CD1c-positive myeloid dendritic cell (primary cell): ENCODE results near the gene ZNF467.

Source experiments
- DNase-seq: peaks from one replicate; pipeline ENCODE4 v3.0.0-alpha.2; 2016; ENCODE audit errors: extremely low spot score

ZNF467 gene

DNA sequence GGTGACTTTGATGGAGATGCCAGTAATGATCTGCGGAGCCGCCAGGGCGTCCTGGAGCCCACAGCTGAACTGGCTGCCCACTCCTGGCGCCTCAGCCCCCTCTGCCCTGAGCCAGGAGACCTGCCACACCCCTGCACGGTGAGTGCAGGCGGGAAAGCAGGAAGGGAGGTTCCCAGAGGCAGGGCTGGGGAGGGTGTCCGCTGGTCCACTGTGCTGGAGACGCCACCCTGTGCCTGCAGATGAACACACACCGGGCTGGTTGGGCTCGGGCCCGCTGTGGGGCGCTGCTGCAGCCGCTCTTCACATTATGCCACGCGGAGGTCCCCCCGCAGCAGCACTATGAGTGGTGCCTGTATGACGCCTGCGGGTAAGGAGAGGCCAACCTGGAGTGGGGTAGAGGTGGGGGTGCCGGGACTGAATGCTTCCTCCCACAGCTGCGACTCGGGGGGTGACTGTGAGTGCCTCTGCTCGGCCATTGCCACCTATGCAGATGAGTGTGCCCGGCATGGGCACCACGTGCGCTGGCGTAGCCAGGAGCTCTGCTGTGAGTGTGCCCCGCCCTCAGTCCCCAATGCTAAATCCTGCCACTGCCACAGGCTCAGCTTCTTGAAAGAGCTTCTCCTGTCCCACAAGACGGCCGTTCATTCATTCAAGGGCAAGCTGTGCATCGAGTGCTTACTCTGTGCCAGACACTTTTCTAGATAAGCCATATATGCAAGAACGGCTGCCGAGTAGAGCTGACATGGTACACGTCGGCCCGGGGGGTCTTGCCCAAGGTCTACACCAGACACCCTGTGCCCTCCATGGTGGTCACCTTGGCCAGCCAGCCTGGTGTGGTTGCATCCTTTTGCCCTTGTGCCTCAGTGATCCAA is 14.3 kb upstream of the ZNF467 start:
- peak; percentile 21 for DNase-seq

DNA sequence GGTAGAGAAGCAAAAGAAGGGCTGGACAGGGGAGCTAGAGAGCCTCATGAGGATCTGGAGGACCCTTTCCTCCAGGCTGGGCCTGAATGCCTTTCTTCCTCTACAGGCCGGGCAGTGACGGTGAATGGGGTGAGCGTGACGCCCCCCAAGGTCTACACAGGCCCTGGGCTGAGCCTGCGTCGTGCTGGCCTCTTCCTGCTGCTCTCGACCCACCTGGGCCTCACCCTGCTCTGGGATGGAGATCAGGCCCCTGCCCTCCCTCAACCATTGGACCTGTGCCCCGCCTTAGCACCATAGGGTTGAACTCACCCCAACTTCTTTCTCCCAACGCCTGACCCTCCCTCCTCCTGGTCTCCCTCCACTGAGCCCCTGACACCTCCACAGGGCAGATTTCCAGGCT is 12.6 kb upstream of the ZNF467 start:
- no peak for DNase-seq

DNA sequence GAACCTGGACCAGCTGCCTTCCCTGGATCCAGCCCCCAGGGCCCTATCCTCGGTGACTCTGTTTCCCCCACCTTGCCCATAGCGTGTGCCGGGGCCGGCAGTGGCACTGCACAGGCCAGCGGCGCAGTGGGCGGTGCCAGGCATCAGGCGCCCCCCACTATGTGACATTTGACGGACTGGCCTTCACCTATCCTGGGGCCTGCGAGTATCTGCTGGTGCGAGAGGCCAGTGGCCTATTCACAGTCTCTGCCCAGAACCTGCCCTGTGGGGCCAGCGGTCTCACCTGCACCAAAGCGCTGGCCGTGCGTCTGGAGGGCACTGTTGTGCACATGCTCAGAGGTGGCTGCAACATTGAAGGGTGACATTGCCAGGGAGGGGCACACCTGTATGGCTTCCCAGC is 12.0 kb upstream of the ZNF467 start:
- DNase-seq, result no peak

DNA sequence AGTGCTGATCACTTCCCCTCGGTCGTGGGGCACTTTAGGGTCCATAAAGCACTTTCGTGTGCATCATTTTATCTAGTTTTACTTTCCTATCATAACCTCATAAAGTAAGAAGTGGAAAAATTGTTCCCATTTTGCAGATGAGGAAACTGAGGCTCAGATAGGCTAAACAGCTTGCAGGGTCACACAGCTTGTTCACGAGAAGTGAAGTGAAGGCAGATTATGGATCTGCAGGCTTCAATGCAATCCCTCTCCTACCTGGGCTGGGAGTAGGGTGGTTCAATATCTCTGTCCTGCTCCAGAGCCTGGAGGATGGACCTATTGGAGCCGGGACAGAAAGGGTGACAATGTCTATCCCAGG is 10.8 kb upstream of the ZNF467 start:
- DNase-seq, result no peak

DNA sequence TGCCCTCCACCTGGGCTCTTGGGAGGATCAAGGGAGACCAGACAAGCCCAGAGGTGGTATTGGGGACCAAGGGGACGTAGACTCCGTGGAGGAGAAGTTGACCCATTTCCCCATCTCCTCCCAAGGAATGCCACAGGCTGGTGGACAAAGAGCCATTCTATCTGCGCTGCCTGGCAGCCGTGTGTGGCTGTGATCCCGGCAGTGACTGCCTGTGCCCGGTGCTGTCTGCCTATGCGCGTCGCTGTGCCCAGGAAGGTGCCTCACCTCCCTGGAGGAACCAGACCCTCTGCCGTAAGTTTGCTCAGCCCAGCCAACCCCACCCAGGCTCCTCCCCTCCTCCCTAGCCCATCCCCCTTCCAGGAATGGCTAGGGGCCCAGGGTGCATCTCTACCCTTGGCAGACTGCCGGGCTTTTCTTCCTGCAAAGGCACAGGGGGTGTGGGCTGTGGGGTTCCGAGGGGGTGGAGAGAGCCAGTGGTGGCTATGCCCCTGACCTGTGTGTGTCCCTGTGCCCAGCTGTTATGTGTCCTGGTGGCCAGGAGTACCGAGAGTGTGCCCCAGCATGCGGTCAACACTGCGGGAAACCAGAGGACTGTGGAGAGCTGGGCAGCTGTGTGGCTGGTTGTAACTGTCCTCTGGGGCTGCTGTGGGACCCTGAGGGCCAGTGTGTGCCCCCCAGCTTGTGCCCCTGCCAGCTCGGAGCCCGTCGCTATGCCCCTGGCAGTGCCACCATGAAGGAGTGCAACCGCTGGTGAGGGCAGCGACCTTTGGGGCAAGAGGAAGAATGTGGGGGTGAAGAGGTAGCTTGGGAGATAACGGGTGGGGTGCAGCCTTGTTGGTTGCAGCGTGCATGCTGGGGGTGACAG is 10.2 kb upstream of the ZNF467 start:
- DNase-seq, result no peak

DNA sequence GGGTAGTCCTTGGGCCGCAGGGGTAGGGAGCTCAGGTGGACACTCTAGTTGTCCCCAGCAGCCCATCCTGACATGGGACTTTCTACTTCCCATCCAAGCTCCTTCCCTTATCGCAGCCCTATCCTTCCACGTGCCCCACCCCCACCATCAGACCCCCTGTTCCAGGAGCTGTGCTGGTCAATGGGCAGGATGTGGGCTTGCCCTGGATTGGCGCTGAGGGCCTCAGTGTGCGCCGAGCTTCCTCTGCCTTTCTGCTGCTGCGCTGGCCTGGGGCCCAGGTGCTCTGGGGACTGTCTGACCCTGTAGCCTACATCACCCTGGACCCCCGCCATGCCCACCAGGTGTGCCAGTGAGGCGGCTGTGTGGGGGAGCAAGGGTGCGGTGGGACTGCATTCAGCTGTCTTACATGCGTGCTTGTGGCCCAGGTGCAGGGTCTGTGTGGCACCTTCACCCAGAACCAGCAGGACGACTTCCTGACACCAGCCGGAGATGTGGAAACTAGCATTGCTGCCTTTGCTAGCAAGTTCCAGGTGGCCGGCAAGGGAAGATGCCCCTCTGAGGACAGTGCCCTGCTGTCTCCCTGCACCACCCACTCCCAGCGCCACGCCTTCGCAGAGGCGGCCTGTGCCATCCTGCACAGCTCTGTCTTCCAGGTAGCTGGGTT is 9.4 kb upstream of the ZNF467 start:
- no peak for DNase-seq

DNA sequence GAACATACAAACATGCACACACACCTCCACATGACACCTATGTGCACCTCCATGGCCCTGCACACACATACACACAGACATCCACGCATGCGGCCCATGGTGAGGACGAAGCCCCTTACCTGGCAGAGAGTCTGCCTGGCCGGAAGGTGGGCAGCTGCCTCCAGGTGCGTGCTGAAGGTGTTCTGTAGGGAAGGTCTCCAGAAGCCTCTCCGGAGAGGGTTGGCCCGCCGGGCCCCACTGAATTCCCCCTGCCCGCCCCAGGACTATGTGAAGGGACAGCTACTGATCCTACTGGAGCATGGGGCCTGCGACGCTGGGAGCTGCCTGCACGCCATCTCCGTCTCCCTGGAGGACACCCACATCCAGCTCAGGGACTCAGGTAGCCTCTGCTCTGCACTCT is 8.5 kb upstream of the ZNF467 start:
- no peak for DNase-seq

DNA sequence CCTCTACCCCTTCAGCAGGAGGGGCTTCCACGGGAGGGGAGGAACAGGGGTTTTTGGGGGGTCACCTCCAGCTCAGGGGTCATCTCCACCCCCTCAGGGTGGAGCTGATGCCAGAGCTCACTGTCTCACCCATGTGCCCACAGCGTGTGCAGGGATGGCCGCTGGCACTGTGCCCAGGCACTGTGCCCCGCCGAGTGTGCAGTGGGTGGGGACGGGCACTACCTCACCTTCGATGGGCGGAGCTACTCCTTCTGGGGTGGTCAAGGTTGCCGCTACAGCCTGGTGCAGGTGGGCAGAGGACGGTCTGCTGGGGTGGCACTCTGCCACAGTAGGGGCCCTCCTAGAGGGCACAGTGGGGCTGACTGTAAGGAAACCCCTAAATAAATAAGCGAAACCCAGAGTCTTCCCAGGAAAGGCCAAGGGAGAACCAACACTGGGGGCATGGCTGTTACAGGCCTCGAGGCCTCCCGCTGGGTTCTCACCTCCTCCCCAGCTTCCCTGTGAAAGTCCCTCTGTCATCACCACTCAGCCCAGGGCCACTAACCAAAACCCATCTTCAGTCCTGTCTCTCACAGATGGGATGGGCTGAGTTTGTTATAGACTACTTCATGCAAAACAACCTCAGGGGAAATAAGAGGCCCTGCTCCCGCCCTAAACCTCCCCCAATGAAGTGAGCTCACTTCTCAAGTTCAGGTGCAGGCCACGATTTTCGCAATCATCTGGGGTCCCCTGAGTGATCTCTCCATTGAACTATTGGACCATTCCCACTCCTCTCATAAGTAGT is 7.4 kb upstream of the ZNF467 start:
- no peak for DNase-seq

DNA sequence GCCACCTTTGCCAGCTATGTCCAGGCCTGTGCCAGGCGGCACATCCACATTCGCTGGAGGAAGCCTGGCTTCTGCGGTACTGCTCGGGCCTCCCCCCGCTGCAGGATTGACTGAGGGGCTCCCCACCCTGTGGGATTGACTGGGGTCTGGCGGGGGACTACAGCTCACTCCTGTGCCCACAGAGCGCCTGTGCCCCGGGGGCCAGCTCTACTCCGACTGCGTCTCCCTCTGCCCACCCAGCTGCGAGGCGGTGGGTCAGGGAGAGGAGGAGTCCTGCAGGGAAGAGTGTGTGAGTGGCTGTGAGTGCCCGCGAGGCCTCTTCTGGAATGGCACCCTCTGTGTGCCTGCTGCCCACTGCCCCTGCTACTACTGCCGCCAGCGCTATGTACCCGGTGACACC is 6.7 kb upstream of the ZNF467 start:
- no peak for DNase-seq

DNA sequence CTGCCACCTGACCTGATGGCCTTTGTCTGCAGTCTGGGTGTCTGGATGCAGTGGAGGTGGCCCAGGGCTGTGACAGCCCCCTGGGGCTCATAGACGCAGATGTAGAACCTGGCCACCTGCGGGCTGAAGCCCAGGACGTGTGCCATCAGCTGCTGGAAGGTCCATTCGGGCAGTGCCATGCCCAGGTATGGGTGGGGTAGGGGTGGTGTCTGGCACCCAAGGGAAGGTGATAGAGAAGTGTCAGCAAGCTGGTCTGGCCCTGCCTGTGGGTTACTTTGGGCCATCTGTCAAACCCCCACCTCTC is 6.1 kb upstream of the ZNF467 start:
- no peak for DNase-seq

DNA sequence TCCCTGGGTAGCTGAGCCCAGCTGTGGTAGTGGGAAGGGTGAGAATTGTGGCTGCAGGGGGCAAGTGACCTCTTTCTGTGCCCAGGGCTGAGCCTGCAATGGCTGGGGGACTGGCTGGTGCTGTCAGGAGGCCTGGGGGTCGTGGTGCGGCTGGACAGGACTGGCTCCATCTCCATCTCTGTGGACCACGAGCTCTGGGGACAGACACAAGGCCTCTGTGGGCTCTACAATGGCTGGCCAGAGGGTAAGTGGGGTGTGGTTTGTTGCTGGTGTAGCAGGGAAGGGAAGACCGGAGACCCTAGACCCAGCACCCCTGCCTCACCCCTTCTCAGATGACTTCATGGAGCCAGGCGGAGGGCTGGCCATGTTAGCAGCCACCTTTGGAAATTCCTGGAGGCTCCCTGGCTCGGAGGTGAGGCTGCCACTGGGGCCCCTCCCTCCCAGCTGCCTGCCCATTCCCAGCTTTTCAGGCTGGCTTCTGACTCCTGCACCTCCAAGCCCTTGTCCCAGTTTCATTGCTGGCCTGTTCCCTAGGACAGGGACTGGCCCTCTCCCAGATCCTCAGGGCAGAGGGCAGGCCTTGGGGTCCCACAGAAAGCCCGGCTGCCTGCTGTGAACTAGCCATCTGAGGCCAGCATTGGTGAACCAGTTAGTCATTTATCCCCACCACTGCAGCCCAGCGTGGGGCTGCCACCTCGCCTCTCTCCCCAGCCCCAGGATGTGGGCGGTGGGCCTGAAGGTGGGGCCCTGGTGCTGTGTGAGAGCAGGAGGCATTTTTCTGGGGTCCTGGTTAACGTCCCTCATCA is 5.5 kb upstream of the ZNF467 start:
- no peak for DNase-seq

DNA sequence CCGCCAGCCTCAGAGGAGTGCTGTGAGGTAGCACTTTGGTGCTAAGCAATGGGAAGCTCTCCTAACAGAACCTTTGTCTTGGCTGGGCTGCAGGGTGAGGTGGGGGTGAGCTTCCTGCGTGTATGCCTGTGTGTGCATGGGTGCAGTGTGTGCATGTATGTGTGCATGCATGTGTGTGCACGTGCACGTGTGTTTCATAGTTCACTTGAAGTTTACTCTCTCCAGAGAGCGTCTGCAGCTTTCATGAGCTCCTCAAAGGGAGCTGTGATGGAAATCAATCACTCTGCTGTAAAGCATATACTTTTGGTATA is 4.9 kb upstream of the ZNF467 start:
- no peak for DNase-seq

DNA sequence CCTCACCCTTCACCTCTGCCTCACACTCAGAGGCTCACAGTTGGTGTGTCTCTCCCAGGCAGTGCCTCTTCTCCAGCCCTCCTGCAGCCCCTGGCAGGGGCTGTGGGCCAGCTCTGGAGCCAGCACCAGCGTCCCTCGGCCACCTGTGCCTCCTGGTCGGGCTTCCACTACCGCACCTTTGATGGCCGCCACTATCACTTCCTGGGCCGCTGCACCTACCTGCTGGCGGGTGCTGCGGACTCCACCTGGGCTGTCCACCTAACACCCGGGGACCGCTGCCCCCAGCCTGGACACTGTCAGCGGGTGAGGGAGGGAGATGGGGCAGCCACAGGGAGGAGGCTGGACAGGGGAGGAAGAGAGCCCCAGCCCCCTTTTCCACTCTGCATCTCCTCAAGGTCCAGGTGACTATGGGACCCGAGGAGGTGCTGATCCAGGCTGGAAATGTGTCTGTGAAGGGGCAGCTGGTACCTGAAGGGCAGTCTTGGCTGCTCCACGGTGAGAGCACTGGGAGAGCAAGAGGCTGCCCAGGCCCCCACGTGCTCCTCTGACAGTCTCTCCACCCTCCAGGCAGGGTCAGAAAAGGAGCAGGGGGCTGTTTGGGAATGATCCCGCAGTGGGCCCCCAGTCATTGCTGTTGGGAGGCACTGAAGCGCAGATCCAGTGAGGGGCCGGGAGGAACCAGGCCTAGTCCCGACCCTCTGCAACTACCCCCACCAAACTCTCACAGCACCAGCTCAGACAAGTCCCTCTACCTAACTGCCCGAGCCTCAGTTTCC is 4.4 kb upstream of the ZNF467 start:
- DNase-seq, result no peak

DNA sequence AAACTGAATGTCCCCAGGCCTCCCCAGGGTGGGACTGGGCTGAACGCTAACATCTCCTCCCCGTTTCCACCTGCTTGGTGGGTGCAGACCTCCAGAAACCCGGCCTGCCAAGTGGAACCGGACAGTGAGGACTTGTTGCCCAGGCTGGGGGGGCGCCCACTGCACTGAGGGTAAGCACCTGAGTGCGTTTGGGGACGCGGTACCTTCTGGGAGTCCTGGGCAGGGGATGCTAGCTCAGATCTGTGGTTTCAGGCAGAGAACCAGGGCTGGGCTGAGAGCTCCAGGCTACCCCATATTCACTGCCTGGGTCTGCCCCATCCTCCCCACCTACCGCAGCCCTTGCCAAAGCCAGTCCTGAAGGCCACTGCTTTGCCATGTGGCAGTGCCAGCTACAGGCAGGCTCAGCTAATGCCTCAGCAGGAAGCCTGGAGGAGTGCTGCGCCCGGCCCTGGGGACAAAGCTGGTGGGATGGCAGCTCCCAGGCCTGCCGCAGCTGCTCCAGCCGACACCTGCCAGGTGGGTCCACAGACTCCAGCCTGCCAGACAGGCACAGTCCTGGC is 3.5 kb upstream of the ZNF467 start:
- no peak for DNase-seq

DNA sequence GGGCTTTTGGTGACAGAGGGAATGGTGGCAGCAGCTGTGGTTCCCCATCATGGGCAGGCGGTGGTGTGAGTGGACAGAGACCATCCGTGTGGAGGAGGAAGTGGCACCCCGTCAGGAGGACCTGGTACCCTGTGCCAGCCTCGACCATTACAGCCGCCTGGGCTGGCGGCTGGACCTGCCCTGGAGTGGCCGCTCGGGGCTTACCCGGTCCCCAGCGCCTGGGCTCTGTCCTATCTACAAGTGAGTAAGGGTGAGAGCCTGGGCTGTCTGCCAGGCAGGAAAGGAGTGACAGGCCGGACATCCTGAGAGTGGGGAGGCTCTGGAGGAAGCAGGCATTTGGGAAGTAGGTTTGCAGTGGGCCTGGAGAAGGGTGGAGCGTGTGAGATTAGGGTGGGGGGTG is 2.9 kb upstream of the ZNF467 start:
- DNase-seq, result peak; percentile 43

DNA sequence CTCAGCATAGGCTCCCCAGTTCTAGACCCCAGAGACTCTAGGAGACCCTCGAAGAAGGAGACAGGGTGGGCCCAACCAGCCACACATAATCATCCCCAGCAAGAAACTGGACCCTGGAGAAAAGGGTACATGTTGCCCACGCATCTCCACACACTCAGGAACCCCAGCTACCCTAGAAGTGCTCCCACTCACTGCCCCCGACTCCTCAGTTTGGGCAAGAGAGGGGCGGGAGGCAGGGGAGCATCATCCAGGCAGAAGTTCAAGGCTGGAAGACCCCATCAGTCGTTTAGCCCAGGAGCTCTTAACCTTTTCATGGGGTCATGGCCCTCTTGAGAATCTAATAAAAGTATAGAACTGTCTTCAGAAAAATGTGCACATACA is 1.8 kb upstream of the ZNF467 start:
- DNase-seq, result no peak

DNA sequence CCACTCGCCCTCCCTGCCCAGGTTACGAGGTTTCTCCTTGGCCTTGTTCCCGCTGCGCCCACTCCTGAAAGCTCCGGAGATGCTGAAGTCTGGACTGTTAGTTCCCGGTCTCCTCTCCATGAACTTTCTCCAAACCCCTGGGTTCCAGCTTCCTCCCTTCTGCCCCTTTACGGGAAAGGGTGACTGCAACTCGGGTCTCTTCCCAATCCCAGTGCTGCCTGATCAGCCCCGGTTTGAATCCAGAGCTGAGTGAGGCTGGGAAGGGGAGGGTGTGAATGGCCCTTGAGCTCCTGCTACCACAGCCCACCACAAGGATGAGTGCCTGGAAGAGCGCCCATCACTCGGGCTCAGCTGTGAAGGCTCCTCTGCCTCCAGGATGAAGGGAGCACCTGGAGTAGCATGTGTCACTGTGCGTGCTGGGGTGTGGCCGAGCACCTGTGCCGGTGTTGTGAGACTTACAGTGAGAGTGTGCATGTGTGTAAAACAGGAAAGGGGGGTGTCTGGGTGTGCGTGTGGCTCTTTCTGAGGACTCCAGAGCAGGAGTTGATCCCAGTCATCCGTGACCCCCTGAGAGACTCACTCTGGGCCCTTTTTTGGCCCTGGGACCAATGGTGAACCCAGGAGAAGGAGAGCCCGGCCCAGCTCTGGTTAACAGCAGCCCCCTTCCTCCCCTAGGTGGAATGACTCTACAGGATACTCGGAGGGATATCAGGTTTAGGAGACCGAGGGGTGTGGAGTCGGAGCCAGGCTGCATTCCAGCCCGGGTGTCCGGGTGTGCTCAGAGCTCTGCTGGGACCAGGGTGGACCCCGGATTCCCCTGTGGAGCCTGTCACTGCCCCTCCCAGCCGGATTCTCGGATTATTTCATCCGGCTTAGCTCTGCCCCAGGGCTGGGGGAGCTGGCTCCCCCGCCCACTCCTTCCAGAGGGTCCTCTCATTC is 1.1 kb upstream of the ZNF467 start:
- DNase-seq, result no peak

DNA sequence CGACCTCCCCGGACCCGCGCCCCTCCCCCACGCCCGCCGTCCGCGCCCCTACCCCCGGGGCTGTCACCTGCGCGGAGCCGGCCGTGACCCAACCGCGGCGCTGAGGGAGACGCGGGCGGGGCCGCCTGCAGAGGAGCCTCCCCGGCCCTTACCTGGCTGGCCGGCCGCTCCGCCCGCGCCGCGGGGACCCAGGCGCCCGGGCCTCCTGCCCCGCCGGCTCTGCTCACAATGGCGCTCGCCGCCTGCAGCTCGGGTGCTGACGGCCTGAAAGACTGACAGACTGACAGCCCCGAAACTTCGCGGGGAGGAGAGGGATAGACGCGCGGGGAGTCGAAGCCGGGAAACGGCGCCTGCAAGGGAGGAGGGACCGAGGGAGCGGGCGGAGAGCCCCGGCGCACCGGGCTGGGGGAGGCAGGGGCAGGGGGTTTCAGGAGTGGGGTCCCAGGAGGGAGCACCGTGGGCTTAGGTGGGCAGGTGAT is 393 bp downstream of the ZNF467 start:
- DNase-seq, result peak; percentile 13
